Ovary (tissue), 3 donors: Measurements from ENCODE around the gene SPIN2B.
"Not testable (repeated sequence)": the region's sequence is repeated elsewhere in the genome, so short reads cannot be mapped to it uniquely, and the experiment has no call there.

Experiments used
- CTCF ChIP-seq, 3 donors: fragments of 450-650 bp in 2 of 3; fragments of 200-600 bp in 1 of 3; IDR thresholded peaks; one replicate each; pipeline versions ENCODE4 v1.5.1 to v1.8.0; 2016 to 2022; ENCODE audit warnings: antibody characterized with exemption in 3 of 3, mild to moderate bottlenecking in 1 of 3
- POLR2A ChIP-seq: fragments of 450-650 bp; IDR thresholded peaks from one replicate; pipeline ENCODE4 v1.6.1; 2017; ENCODE audit warnings: antibody characterized with exemption, mild to moderate bottlenecking, moderate library complexity
- donor health status: DM: no; HTN: no; CAD: no.

GRCh38 chrX:57133284-57133683 is 11.9 kb upstream of the SPIN2B start:
- not testable (repeated sequence) for TF ChIP-seq CTCF (IDR thresholded peaks at IDR 0.05); POLR2A
